Measurements from ENCODE around the gene LAMB4.

DNA sequence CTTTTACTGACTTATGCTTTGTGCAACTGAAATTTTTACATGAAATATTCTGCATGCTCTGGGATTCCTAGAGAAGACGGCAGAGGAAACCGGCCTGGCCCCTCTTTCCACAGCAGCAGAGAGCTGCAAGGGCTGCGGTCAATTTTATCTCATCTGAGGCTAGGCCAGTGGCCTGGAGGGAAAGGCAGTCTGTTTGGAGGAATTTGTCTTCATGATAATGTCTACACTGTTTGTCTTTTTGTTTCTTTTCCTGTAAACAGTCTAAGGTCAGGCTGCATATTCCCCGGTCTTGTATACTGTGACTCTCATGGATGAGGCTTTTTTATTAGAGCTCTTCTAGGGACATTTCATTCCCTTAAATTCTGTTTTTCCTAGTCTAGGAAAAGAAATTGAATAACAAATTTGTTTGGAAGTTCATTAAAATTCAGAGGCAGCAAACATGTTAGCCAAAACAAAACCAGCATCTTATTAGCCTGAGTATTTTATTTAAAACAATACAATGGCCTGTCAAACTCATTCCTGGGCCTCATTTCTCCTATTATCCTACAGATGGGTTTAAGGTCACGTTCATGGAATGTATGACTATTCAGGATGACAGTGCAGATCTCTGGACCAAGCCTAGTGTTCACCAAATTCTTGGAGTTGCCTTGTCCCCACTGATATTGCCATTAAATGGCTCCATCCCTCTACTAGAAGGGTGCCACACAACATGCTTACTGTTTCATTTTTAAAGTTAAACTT, 26.4 kb downstream of the LAMB4 start:
- no peak for TF ChIP-seq EZH2 (IDR thresholded peaks at IDR 0.05; ENCODE audit: borderline replicate concordance, low read length)
- TF ChIP-seq, protein P1, sequence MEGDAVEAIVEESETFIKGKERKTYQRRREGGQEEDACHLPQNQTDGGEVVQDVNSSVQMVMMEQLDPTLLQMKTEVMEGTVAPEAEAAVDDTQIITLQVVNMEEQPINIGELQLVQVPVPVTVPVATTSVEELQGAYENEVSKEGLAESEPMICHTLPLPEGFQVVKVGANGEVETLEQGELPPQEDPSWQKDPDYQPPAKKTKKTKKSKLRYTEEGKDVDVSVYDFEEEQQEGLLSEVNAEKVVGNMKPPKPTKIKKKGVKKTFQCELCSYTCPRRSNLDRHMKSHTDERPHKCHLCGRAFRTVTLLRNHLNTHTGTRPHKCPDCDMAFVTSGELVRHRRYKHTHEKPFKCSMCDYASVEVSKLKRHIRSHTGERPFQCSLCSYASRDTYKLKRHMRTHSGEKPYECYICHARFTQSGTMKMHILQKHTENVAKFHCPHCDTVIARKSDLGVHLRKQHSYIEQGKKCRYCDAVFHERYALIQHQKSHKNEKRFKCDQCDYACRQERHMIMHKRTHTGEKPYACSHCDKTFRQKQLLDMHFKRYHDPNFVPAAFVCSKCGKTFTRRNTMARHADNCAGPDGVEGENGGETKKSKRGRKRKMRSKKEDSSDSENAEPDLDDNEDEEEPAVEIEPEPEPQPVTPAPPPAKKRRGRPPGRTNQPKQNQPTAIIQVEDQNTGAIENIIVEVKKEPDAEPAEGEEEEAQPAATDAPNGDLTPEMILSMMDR (IDR thresholded peaks at IDR 0.05; ENCODE audit: low read length): no peak

All from OCI-LY1 (cell line).